Stimulated activated CD4-positive, alpha-beta T cell treated with anti-CD3 and anti-CD28 coated beads, Interleukin-4, amount 100 ng/mL, for 4 hours (primary cell): ENCODE measurements around the gene TTC9B.
A peak's percentile ranks its signal among the peaks of the same experiment; 100 is the strongest.
"Not testable (repeated sequence)": the region's sequence is repeated elsewhere in the genome, so short reads cannot be mapped to it uniquely, and the experiment has no call there.

ENCODE experiments used
- DNase-seq, 2 experiments: peaks; one replicate each; pipeline ENCODE4 v3.0.0-alpha.2; 2020

TTC9B gene

GRCh38 chr19:40232479-40232878 lies 14.3 kb upstream of the TTC9B start:
- no peak for DNase-seq

- DNase-seq = no peak
Observed at GRCh38 chr19:40231544-40232424, 13.6 kb upstream of the TTC9B start.

- DNase-seq = no peak
Observed at GRCh38 chr19:40231057-40231456, 12.9 kb upstream of the TTC9B start.

GRCh38 chr19:40229926-40230417 lies 11.8 kb upstream of the TTC9B start:
- no peak for DNase-seq

GRCh38 chr19:40229484-40229883 lies 11.3 kb upstream of the TTC9B start:
- peak in 1 of 2 experiments; percentile 25 for DNase-seq

- DNase-seq = no peak
Observed at GRCh38 chr19:40228863-40229262, 10.7 kb upstream of the TTC9B start.

GRCh38 chr19:40228346-40228745 lies 10.2 kb upstream of the TTC9B start:
- no peak for DNase-seq

- no peak for DNase-seq
Observed at GRCh38 chr19:40225440-40226305, 7.5 kb upstream of the TTC9B start.

- DNase-seq = no peak
Observed at GRCh38 chr19:40224342-40225150, 6.4 kb upstream of the TTC9B start.

GRCh38 chr19:40223135-40223822 lies 5.1 kb upstream of the TTC9B start:
- DNase-seq = peak; percentile 22 to 27

GRCh38 chr19:40221858-40222619 lies 3.9 kb upstream of the TTC9B start:
- peak; percentile 61 to 66 for DNase-seq

- no peak for DNase-seq
Observed at GRCh38 chr19:40220674-40221073, 2.5 kb upstream of the TTC9B start.

- no peak for DNase-seq
Observed at GRCh38 chr19:40219721-40220276, 1.6 kb upstream of the TTC9B start.

GRCh38 chr19:40219029-40219428 lies 845 bp upstream of the TTC9B start:
- DNase-seq = not testable (repeated sequence)

GRCh38 chr19:40217027-40217810 lies 965 bp downstream of the TTC9B start:
- no peak for DNase-seq

GRCh38 chr19:40216777-40217026 lies 1.5 kb downstream of the TTC9B start:
- no peak for DNase-seq

- DNase-seq = no peak
Observed at GRCh38 chr19:40216013-40216776, 2.0 kb downstream of the TTC9B start.

- no peak for DNase-seq
Observed at GRCh38 chr19:40214936-40215335, 3.2 kb downstream of the TTC9B start.

- no peak for DNase-seq
Observed at GRCh38 chr19:40213882-40214570, 4.2 kb downstream of the TTC9B start.
